ENCODE results near the gene NINL. TPM values are rescaled to one million over a fixed set of nuclear protein-coding genes. Genes with fewer than 3 reads are reported as not detected.
A peak's percentile ranks its signal among the peaks of the same experiment; 100 is the strongest.

NINL gene
- total RNA-seq, 4 donors from 2014 or later: 0.24 to 6.1 (median 0.88) TPM

GRCh38 chr20:25626779-25627178, 41.4 kb upstream of the NINL start:
- DNase-seq: no peak
- in situ Hi-C loops (cut with MboI; ENCODE audit: low sequenced_read_pairs in 4 of 4) (loop anchor here in 1 of 4 donors (5.0 kb wide), 1 partner anchor 66 kb away; no protein-coding TSS in a partner anchor), intact Hi-C loops (cut with DNase I; ENCODE audit: low total_unique reads) (no loop called here)
- Histone ChIP-seq H3K27me3 (no peaks in the 10 kb centered on the region), H3K36me3 (no peaks in the 10 kb centered on the region), H3K27ac (no peak overlapping the region), H3K9me3 (no peaks in the 10 kb centered on the region), H3K4me1 (peaks cover 10 to 11% of the 10 kb centered on the region in 2 donors), H3K4me3 (no peak overlapping the region)
- ATAC-seq: no peak
- TF ChIP-seq CTCF (IDR thresholded peaks at IDR 0.05 in 4 of 5, conservative IDR thresholded peaks at IDR 0.05 in 1 of 5): no peak
- no peak for TF ChIP-seq POLR2A (IDR thresholded peaks at IDR 0.05)

DNA sequence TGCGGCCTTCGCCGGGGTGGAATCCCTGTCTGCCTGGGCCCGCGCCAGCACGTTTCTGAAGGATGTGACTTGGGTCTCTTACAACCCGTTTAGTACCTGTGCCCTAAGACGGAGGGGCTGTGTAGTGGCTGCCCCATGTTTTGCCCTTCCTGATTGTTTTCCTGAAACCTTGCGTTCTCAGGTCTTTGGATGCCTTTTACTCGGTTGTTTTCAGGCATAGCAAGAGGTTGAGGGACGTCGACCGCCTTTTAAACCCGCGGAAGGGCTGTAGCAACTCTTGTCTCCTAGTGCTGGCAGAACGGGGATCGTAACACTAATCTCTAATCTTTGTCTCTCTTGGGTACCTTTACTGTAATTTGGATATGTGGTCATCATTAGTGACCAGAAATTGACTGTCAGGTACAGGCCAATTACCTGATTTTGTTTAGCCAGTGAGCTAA, 39.2 kb upstream of the NINL start:
- Histone ChIP-seq H3K4me3 (peak overlapping the region; percentile 72 to 95 (median 85)), H3K9me3 (no peaks in the 10 kb centered on the region), H3K27me3 (no peaks in the 10 kb centered on the region), H3K4me1 (peaks cover 10 to 11% of the 10 kb centered on the region in 2 donors), H3K36me3 (no peaks in the 10 kb centered on the region), H3K27ac (peak overlapping the region; percentile 87 to 93 (median 92))
- no peak for DNase-seq
- no peak for TF ChIP-seq CTCF (IDR thresholded peaks at IDR 0.05 in 4 of 5, conservative IDR thresholded peaks at IDR 0.05 in 1 of 5)
- TF ChIP-seq POLR2A (IDR thresholded peaks at IDR 0.05): no peak
- intact Hi-C loops (cut with DNase I; ENCODE audit: low total_unique reads): loop anchor here (2.0 to 5.0 kb wide), 2 partner anchors 234 to 243 kb away; partner anchors contain the start of gene ABHD12
- ATAC-seq: no peak
- in situ Hi-C loops (cut with MboI; ENCODE audit: low sequenced_read_pairs in 4 of 4): loop anchor here in 2 of 4 donors (5.0 to 25.0 kb wide), 2 partner anchors 73 to 238 kb away; partner anchors contain the start of gene ZNF337 (in 1 of the 2)

- peak; percentile 95 to 96 for ATAC-seq
- intact Hi-C loops (cut with DNase I; ENCODE audit: low total_unique reads): loop anchor here (2.0 to 5.0 kb wide), 3 partner anchors 73 to 243 kb away; partner anchors contain the start of genes ABHD12 and ZNF337
- no peaks in the 10 kb centered on the region for H3K36me3 ChIP-seq
- in situ Hi-C loops (cut with MboI; ENCODE audit: low sequenced_read_pairs in 4 of 4): loop anchor here in 2 of 4 donors (5.0 to 25.0 kb wide), 2 partner anchors 73 to 238 kb away; partner anchors contain the start of gene ZNF337 (in 1 of the 2)
- no peaks in the 10 kb centered on the region for H3K9me3 ChIP-seq
- peak; percentile 91 to 95 for DNase-seq
- H3K27ac ChIP-seq: peak within 1 kb of the TSS; percentile 87 to 93 (median 92)
- H3K27me3 ChIP-seq: no peaks in the 10 kb centered on the region
- TF ChIP-seq POLR2A (IDR thresholded peaks at IDR 0.05) (peak; percentile 75 to 79), CTCF (IDR thresholded peaks at IDR 0.05 in 4 of 5, conservative IDR thresholded peaks at IDR 0.05 in 1 of 5) (peak in 1 of 5 experiments; percentile 3)
- H3K4me1 ChIP-seq: peaks cover 10 to 11% of the 10 kb centered on the region in 2 donors
- H3K4me3 ChIP-seq: peak within 1 kb of the TSS; percentile 72 to 95 (median 85)
These were observed 38.6 kb upstream of the NINL start, which contains the start of gene NANP for GRCh38 chr20:25623736-25624499. TSS of gene NANP (minus strand) at chr20:25624014. CDS start at chr20:25623948, 66 bp downstream.

DNA sequence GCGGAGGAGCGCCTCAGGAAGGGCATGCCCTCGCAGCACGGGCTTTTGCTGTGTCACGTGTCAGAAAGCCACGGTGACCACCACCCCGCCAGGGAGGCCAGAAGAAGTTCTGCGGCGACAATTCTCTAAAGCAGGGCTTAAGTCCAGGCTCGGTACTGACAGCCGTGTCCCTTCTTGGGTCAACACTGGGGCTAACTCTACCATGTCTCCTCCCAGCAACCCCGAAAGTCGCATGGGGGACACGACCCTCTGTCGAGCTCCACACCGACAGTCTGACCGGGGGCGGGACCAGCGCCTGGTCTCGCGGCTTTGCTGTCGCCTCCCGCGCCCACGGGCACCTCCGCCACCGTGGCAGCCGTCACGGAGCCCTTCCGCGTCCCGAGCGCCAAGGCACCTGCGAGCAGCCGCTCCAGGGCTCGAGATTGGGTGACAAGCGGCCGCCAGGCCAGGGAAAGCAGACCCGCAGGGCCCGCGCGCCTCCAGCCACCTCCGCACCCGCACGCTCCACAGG, 37.9 kb upstream of the NINL start:
- peak overlapping the region; percentile 72 to 95 (median 85) for H3K4me3 ChIP-seq
- TF ChIP-seq CTCF (IDR thresholded peaks at IDR 0.05 in 4 of 5, conservative IDR thresholded peaks at IDR 0.05 in 1 of 5): no peak
- no peak for TF ChIP-seq POLR2A (IDR thresholded peaks at IDR 0.05)
- H3K27me3 ChIP-seq: no peaks in the 10 kb centered on the region
- no peaks in the 10 kb centered on the region for H3K36me3 ChIP-seq
- H3K9me3 ChIP-seq: no peaks in the 10 kb centered on the region
- peaks cover 10 to 11% of the 10 kb centered on the region in 2 donors for H3K4me1 ChIP-seq
- ATAC-seq: peak; percentile 35 to 43
- in situ Hi-C loops (cut with MboI; ENCODE audit: low sequenced_read_pairs in 4 of 4): loop anchor here in 2 of 4 donors (5.0 to 25.0 kb wide), 2 partner anchors 74 to 239 kb away; partner anchors contain the start of gene ZNF337 (in 1 of the 2)
- DNase-seq: peak; percentile 19 to 35
- intact Hi-C loops (cut with DNase I; ENCODE audit: low total_unique reads): loop anchor here (2.0 to 5.0 kb wide), 2 partner anchors 74 to 244 kb away; partner anchors contain the start of gene ZNF337
- H3K27ac ChIP-seq: peak overlapping the region; percentile 87 to 93 (median 92)

Data from gastrocnemius medialis (tissue), 4 donors.